GM13977 (cell line): ENCODE measurements around the gene KRCC1.
"Not testable (repeated sequence)": the region's sequence is repeated elsewhere in the genome, so short reads cannot be mapped to it uniquely, and the experiment has no call there.

ENCODE experiments used
- DNase-seq: peaks from one replicate; pipeline ENCODE4 v3.0.0; 2012; ENCODE audit warnings: low spot score
- CTCF ChIP-seq: IDR thresholded peaks from 2 replicates; pipeline ENCODE4 v1.5.1; 2012; ENCODE audit warnings: mild to moderate bottlenecking, control low read depth; ENCODE audit not compliant: insufficient read depth; ENCODE audit errors: extremely low read depth, missing control alignments
- in situ Hi-C: fragments of 300-500 bp; cut with MboI; formaldehyde crosslinking; loops from one replicate; pipeline ENCODE4 v1.12.0; 2022; ENCODE audit warnings: low sequenced_read_pairs, low pct_unique_long_range_greater_than_20kb, mixed read lengths, inconsistent platforms; ENCODE audit not compliant: unreplicated experiment

KRCC1 gene

DNA sequence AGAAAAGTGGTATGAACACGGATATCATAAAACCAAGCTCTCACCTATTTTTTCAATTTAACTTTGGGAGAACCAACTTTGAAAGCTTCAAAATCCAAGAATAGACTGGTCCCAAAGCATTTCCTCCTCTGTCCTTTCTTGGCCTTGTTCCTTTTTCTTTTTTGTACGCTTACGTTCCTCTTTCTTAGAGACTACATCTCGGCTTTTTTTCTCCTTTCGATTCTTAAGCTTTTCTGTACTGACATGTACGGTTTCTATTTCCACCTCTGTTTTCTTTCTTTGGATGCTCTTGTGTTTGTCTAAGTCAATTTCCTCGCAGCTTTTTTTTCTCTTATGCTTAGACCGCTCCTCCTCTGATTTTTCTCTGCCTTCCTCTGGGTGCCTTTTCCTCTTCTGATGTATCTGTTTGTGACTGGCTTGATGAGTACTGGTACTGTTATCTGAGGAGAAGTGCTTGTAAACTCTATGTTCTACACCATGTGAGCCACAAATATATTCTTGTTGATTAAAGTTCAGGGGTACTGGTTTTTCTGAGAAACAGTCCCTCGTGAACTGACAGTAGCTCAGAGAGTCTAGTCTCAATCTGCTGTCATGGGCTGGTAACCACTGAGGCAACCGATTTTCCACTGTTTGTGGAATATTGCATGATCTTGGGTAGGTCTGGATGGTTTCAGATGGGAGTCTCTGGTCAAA, 27.7 kb downstream of the KRCC1 start:
- TF ChIP-seq CTCF, result no peak
- in situ Hi-C loops, result no loop called here
- no peak for DNase-seq

DNA sequence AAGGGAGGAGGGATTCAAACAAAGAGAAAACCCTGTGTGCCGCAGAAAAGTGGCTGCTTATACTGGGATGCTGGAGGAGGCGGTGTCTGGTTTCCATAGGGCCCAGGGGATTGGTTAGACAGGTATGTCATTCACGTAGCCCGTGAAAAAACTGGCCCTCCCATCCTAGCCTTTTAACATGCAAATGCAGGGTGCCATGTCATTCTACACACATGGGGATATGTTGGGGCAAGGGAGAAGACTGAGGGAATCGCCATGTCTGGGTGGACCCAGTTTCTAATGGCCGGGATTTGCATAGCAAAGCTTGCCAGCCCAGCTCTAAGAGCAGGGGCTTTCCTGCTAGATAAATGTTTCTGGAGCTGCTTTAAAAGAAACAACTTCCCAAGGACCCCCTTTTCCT, 31.1 kb downstream of the KRCC1 start:
- no peak for DNase-seq
- in situ Hi-C loops, result no loop called here
- TF ChIP-seq CTCF, result no peak

GRCh38 chr2:88022669-88022921, 33.0 kb downstream of the KRCC1 start:
- TF ChIP-seq CTCF, result no peak
- in situ Hi-C loops, result no loop called here
- DNase-seq, result no peak

DNA sequence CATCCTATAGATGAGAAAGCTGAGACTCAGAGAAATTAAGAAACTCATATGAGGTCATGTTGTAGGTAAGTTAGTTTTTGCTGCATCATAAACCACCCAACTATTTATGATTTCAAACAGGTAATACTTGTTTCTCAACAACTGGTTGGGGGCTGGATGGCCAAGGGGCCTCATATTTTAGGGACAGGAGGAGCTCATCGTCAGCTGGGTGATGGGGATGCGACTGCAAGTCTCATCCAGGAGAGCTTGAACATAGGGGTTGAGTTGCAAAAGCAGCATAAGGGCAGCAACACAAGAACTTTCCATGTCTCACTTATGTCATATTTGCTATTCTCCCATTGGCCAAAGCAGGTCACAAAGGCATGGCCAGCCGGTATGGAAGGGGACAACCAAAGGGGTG, 35.6 kb downstream of the KRCC1 start:
- no peak for TF ChIP-seq CTCF
- in situ Hi-C loops, result no loop called here

DNA sequence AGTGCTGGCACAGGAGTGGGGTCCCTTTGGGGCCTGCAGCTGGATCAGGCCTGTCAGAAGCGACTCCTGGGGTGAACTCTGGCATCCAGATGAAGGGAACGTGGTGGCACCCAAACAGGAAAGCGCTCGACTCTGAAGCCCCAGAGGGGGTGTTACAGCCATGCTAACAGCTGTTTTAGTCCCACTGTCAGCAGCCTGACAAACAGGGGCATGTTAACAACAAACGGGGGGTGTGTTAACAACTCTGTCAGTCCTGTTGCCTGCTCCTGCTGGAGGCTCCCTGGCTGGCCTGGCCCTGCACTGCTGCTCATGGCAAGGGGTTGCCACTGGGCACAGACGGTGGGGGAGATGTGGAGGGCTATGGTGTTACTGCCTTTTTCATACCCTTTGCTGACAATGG, 36.7 kb downstream of the KRCC1 start:
- no peak for DNase-seq
- in situ Hi-C loops, result no loop called here

More for the DNA sequence above, 35.6 kb downstream of the KRCC1 start:
- DNase-seq, result no peak

GRCh38 chr2:88018077-88018805, 37.3 kb downstream of the KRCC1 start:
- in situ Hi-C loops, DNase-seq: not testable (repeated sequence)

More for the DNA sequence above, 36.7 kb downstream of the KRCC1 start:
- TF ChIP-seq CTCF, result no peak

DNA sequence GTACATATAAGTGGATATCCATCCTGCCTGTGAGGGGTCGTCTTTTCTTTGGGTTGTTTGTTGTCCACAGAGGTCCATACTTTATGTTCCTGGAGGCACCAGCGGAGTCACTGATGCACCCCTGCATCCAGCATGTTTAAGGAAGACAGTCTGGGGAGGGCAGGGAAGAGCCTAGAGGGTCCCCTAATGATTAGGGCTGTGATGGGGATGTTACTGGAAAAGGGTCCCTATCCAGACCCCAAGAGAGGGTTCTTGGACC, 37.9 kb downstream of the KRCC1 start:
- in situ Hi-C loops, DNase-seq: not testable (repeated sequence)
